HAP-1 (cell line): ENCODE measurements around the gene AXIN1.

Experiments used
- DNase-seq, 2 experiments: peaks; one replicate each; pipeline ENCODE4 v3.0.0-alpha.2; 2016 to 2020; ENCODE audit warnings: low spot score in 2 of 2
- H3K27me3 ChIP-seq: fragments of 250-450 bp; sonication (Bioruptor Pico); 2 replicates; pipeline ENCODE4 v1.5.1; 2020; ENCODE audit warnings: low read depth, mild to moderate bottlenecking, moderate library complexity
- H3K36me3 ChIP-seq: fragments of 250-450 bp; sonication (Bioruptor Pico); replicated peaks from 2 replicates; pipeline ENCODE4 v1.5.1; 2020; ENCODE audit warnings: mild to moderate bottlenecking
- H3K4me1 ChIP-seq: fragments of 250-450 bp; sonication (Bioruptor Pico); 2 replicates; pipeline ENCODE4 v1.5.1; 2020; ENCODE audit warnings: mild to moderate bottlenecking
- H3K4me3 ChIP-seq: fragments of 250-450 bp; sonication (Bioruptor Pico); 2 replicates; pipeline ENCODE4 v1.5.1; 2020; ENCODE audit warnings: mild to moderate bottlenecking, moderate library complexity
- H3K9me3 ChIP-seq: fragments of 250-450 bp; sonication (Bioruptor Pico); 2 replicates; pipeline ENCODE4 v1.5.1; 2020; ENCODE audit warnings: mild to moderate bottlenecking, moderate library complexity
- in situ Hi-C: fragments of 300-500 bp; cut with MboI; formaldehyde crosslinking; loops from 3 replicates; pipeline ENCODE4 v1.14.3; 2020; ENCODE audit warnings: low sequenced_read_pairs, inconsistent platforms, mixed read lengths

Gene AXIN1

DNA sequence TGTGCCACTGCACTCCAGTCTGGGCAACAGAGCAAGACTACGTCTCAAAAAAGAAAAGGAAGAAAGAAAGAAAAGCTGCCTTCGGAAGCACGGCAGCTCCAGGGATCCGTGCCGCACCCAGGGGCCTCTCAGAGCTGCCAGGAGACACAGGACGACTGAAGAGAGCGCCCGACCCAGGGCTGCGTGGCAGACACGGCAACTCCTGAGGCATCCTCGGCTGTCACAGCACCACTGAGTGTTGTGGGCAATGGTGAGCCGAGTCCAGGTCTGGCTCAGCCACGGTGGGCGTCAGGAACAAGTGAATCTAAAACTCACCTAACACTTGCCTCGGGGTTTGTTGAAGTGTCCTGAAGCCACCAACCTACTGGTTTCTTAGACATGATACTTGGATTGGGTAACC, 40.8 kb downstream of the AXIN1 start:
- no peaks in the 10 kb centered on the region for H3K9me3 ChIP-seq
- in situ Hi-C loops: no loop called here
- no peaks in the 10 kb centered on the region for H3K4me1 ChIP-seq
- no peak overlapping the region for H3K4me3 ChIP-seq
- no peaks in the 10 kb centered on the region for H3K27me3 ChIP-seq
- DNase-seq: no peak
- H3K36me3 ChIP-seq: peaks cover 65% of the 10 kb centered on the region

DNA sequence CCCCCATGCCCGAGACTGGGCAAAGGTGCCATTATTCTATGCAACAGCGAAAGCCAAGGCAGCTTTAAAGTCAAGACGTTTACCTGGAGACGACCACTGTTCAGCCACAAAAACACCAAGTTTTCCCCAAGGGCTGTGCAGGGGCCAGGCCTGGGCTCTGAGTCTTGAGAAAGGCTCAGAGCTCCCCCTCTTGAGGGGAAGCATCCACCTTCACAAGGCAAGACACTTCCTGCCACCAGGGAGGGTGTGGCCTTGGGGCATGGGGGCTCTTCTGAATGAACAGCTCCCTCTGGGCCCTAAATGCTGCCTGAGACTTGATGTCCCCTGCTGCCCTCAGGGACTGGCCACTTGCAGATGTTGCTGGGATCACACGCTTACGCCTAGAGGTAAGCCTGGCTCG, 43.0 kb downstream of the AXIN1 start:
- Histone ChIP-seq H3K27me3 (no peaks in the 10 kb centered on the region), H3K9me3 (no peaks in the 10 kb centered on the region), H3K36me3 (peaks cover 65% of the 10 kb centered on the region), H3K4me3 (no peak overlapping the region), H3K4me1 (no peaks in the 10 kb centered on the region)
- in situ Hi-C loops: no loop called here
- no peak for DNase-seq

DNA sequence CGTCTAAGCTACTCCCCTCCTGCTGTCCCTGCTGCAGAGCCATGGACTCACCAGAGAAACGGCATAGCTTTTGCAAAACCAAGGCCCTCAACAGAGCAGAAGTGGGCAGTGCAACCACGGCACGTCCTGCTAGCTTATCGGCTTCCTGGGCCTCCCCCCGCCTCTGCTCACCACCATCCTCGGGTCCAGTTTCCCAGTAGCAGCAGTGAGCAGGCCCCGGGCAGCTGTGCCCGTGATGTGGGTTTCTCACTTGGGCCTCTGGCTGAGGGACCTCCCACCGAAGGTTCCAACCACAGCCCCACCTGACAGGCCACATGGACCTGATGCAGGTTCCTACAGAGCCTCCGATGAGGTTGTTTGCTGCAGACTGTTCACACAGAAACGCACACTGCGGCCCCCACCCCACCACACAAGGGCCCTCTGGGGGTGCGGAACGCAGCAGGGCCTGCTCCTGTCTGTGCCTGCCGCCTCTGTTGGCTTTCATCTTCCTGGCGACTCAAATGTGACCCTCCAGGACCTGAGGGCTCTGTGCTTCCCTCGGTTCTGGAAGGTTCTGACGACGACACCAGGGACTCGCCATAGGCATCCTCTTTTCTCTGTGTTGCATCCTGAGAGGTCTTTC, 44.7 kb downstream of the AXIN1 start:
- H3K27me3 ChIP-seq: no peaks in the 10 kb centered on the region
- in situ Hi-C loops: no loop called here
- peaks cover 57% of the 10 kb centered on the region for H3K36me3 ChIP-seq
- DNase-seq: no peak
- no peaks in the 10 kb centered on the region for H3K9me3 ChIP-seq
- H3K4me3 ChIP-seq: no peak overlapping the region
- no peaks in the 10 kb centered on the region for H3K4me1 ChIP-seq

DNA sequence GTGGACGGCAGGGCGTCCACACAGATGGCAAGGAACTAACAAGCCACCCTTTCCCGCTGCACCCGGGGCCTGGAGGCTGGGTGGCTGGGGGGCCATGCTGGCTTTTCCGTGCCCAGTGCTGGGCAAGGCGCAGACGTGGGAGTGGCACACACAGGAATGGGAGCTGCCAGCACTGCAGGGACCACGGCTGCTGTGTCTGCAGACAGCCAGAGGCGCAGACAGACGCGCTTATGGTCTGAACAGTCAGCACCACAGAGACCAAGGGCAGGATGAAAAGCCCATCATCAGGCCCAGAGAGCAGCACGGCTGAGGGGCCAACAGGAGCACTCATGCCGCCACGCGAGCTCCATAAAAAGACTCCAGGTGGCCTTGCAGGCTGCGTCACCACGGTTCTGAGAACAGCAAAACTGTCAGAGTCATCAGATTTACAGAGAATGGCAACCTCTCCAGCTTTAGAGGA, 45.6 kb downstream of the AXIN1 start:
- in situ Hi-C loops: no loop called here

DNA sequence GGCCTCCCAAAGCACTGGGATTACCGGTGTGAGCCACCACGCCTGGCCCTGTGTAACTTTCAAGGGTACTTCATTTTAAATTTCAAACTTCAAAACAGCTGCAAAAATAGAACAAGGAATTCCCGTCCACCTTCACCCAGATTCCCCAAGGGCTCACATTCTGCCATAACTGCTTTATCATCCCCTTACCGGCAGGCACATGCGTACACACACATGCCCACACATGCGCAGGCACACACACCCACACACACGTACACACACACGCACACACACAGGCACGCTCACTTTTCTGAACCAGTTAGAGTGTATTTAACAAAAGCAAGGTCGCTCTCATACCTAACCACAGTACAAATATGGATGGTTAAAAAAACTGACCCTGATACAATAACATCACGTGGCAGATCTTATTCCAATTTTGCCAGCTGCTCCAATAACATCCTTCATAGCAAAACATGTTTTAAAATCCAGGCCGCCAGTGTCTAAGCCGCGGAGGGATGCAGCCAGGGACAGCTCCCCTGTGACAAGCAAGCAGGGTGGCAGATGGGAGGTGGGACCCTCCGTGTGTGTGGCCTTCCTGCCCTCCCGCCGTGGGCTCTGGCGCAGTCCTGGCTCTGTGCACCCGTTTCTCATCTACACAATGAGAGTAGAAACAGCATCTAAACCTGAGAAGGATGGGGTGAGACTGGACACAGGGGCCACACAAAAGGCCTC, 46.5 kb downstream of the AXIN1 start:
- no peak for DNase-seq
- Histone ChIP-seq H3K4me3 (no peak overlapping the region), H3K9me3 (no peaks in the 10 kb centered on the region), H3K27me3 (no peaks in the 10 kb centered on the region), H3K4me1 (no peaks in the 10 kb centered on the region), H3K36me3 (peaks cover 48% of the 10 kb centered on the region)
- in situ Hi-C loops: no loop called here

More for the DNA sequence above, 45.6 kb downstream of the AXIN1 start:
- no peak for DNase-seq
- no peak overlapping the region for H3K4me3 ChIP-seq
- H3K9me3 ChIP-seq: no peaks in the 10 kb centered on the region
- H3K36me3 ChIP-seq: peaks cover 53% of the 10 kb centered on the region
- H3K4me1 ChIP-seq: no peaks in the 10 kb centered on the region
- H3K27me3 ChIP-seq: no peaks in the 10 kb centered on the region

DNA sequence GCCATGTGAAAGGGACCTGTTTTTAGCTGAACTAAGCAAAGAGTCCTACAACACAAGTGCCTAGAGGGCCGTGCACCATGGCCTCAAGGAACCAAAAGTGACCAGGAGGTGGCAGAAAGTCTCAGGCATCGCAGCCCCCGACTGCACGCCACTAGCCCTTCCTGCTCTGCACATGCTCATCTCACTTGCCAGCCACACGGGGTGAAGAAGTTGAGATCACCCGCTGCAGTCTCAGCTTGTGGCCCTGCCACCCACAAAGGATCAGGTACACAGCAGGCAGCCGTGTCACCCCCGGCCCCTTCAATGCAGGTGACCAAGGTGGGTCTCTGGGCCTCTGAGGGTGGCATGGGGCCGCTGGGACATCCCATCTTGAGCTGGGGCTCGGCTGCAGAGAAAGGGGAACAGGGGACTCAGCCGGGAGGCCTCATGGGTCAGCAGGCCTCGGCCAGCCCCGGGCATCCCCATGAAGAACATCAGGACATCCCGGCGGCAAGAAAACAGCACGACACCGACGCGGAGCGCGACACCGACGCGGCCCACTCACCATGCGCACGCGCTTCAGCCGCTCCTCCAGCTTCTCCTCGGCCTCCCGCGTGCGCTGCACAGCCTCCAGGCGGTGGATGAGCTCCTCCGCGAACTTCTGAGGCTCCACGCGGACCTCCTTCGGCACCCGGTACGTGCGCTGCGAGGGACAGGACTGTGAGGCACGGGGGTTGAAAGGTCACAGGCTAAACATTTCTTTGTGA, 48.6 kb downstream of the AXIN1 start:
- Histone ChIP-seq H3K4me1 (no peaks in the 10 kb centered on the region), H3K27me3 (no peaks in the 10 kb centered on the region), H3K4me3 (no peak overlapping the region), H3K9me3 (no peaks in the 10 kb centered on the region), H3K36me3 (peaks cover 38% of the 10 kb centered on the region)
- DNase-seq: no peak
- in situ Hi-C loops: no loop called here

DNA sequence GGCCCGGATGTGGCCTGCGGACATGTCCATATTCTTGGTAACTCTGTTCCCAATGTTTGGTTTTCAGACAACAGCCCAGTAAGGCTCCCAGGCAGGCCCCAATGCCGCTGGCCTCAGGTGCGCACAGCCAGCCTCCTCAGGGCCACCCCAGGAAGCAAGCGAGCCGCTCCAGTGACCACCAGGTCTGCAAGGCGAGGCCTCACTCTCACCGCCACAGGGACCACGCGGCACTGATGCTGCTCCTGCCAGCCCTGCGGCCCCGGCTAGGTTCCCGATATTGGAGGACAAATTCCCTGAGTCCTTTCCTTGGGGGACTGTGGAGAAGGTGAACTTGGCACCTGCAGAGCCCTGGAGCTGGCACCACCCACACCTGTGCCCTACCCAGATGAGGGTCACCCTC, 50.6 kb downstream of the AXIN1 start:
- no peaks in the 10 kb centered on the region for H3K9me3 ChIP-seq
- no peaks in the 10 kb centered on the region for H3K4me1 ChIP-seq
- no peak overlapping the region for H3K4me3 ChIP-seq
- H3K27me3 ChIP-seq: no peaks in the 10 kb centered on the region
- DNase-seq: no peak
- in situ Hi-C loops: no loop called here
- H3K36me3 ChIP-seq: peaks cover 30% of the 10 kb centered on the region

DNA sequence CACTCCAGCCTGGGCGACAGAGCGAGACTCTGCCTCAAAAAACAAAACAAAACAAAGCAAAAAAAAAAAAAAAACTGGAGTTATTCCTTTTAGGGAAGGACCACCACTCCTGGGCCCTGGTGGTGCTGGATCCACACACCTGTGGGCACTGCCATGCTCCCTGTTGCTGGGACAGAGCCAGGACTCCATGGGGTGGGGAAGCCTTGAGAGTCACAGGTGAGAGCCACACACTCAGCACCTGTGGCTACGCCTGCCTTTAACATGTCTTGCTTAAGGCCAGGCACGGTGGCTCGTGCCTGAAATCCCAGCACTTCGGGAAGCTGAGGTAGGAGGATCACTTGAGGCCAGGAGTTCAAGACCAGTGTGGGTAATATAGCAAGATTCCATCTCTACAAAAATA, 51.3 kb downstream of the AXIN1 start:
- Histone ChIP-seq H3K4me3 (no peak overlapping the region), H3K36me3 (peaks cover 28% of the 10 kb centered on the region), H3K4me1 (no peaks in the 10 kb centered on the region), H3K27me3 (no peaks in the 10 kb centered on the region), H3K9me3 (no peaks in the 10 kb centered on the region)
- no peak for DNase-seq
- in situ Hi-C loops: no loop called here

DNA sequence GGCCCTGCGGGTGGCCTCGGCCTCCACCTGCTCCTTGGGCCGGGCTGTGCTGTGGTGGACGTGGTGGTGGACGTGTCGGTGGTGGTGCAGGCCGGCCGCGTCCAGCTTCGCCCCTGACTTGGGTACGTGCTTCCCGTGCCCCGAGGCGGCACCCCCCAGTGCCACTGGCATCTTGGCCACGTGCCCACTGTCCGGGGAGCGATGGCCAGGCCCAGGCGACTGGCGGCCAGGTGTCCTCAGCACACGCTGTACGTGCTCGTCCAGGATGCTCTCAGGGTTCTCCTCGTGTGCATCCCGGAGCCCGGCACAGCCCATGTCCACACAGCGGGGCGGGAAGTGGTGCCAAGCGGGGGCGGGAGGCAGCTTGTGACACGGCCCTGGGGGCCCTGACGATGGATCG, 54.7 kb downstream of the AXIN1 start:
- Histone ChIP-seq H3K36me3 (peaks cover 27% of the 10 kb centered on the region), H3K4me1 (no peaks in the 10 kb centered on the region), H3K27me3 (no peaks in the 10 kb centered on the region), H3K4me3 (no peak overlapping the region), H3K9me3 (no peaks in the 10 kb centered on the region)
- no peak for DNase-seq
- in situ Hi-C loops: no loop called here

DNA sequence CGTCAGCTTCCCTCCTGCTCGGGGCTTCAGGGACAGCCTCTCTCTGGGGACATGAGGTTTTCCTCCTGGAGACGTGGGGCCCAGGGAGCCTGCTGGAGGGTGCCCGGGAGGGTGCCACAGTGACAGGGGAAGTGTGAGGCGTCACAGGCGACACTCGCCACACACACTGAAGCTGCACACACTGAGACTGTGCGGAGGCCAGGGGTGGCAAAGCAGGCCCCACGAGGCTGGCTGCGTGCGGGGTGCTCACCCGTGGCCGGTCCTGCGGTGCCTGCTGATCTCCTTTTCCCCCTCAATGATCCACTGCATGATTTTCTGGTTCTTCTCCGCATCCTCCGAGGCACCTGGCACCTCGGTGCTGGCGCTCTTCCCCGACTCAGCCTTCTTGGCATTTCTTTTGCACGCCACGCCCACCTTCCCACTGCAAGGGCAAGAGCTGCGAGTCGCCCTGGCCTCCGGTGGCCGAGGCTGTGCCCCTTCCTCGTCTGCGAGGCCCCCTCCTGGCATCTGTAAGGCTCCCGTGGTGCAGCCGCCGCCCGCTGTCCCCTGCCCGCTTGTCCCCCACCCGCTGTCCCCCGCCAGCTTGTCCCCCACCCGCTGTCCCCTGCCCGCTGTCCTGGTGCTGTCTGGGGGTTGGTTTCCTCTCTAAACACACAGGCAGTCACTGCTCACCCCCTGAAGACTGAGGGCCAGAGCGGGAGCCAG, 55.6 kb downstream of the AXIN1 start:
- H3K4me1 ChIP-seq: no peaks in the 10 kb centered on the region
- H3K36me3 ChIP-seq: peaks cover 31% of the 10 kb centered on the region
- H3K4me3 ChIP-seq: no peak overlapping the region
- no peaks in the 10 kb centered on the region for H3K27me3 ChIP-seq
- in situ Hi-C loops: no loop called here
- H3K9me3 ChIP-seq: no peaks in the 10 kb centered on the region
- no peak for DNase-seq

DNA sequence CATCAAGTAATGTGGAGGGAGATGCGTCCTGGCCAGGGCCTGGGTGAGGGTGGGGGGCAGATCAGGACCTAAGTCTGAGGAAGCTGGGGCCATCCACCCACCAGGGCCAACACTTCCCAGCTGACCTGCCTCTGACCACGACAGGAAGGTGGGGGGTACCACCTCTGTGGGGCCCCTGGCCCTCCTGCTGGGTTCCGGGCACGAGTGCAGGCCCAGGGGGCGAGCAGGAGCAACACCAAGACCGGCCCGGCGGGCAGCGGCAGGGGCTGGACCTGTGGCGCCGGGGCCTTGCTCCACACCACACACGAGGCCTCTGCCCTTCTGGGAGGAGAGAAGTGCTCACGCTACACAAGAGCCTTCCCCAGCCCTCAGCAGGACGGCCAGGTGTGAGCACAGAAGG, 56.2 kb downstream of the AXIN1 start:
- H3K4me1 ChIP-seq: no peaks in the 10 kb centered on the region
- H3K9me3 ChIP-seq: no peaks in the 10 kb centered on the region
- H3K27me3 ChIP-seq: no peaks in the 10 kb centered on the region
- H3K4me3 ChIP-seq: no peak overlapping the region
- DNase-seq: no peak
- in situ Hi-C loops: no loop called here
- peaks cover 37% of the 10 kb centered on the region for H3K36me3 ChIP-seq

DNA sequence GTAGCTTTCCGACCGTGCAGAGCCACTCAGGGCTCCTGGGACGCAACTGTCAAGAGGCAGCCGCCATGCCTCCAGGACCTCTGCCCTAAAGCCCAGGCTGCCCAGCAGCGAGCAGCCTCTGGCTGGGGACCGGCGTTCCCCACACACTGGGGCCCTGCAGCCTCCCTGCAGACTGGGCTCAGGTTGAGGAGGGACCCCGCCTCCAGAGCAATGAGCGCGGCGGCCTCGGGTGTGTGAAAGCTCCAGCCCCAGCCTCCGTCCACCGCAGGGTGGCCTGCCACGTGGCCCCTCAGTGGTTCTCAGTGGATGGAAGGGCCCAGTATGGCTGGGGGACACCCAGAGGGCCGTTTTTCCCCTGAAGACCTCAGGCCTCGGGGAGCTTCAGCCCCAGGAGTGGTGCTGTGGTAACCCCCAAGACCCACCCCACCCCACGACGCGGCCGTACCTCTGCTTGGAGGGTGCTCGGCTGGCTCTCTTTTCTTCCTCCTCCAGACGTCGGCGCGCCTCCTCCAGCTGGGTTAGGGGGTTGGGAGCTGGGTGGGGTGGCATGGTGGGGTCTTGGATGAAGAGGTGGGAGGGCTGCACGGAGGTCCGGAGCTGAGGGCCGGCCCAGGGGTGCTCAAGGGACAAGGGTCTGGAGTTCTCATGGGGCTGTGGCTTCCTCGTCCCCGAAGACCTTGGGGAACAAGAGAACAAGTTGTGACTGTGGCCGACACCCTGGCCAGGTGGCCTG, 59.3 kb downstream of the AXIN1 start:
- Histone ChIP-seq H3K4me3 (no peak overlapping the region), H3K4me1 (no peaks in the 10 kb centered on the region), H3K9me3 (no peaks in the 10 kb centered on the region), H3K27me3 (no peaks in the 10 kb centered on the region), H3K36me3 (peaks cover 59% of the 10 kb centered on the region)
- in situ Hi-C loops: no loop called here
- no peak for DNase-seq

DNA sequence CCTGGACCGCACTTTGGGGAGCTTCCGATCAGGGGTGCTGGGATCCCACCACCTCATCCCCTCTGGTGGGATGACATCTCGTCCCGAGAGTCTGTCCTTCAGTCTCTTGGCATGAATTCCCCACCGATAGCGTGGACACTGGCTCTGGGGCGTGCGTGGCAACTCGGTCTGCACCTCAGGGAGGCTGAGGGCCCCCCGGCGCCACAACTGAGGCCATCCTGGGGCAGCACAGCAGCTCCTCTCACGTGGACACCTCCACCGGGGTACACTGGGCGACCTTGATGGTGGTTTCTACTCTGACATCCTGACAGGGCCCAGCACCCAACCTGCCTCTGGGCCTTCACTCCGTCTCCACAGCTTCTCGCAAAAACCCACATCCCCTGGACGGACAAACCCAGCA, 61.0 kb downstream of the AXIN1 start:
- H3K4me3 ChIP-seq: no peak overlapping the region
- no peaks in the 10 kb centered on the region for H3K9me3 ChIP-seq
- in situ Hi-C loops: no loop called here
- no peaks in the 10 kb centered on the region for H3K4me1 ChIP-seq
- no peaks in the 10 kb centered on the region for H3K27me3 ChIP-seq
- peaks cover 62% of the 10 kb centered on the region for H3K36me3 ChIP-seq
- no peak for DNase-seq
